GM18867 (cell line): ENCODE data around the gene GALNT9.

Experiments used
- ATAC-seq: cut with Tn5 transposase; IDR thresholded peaks from one replicate; pipeline ENCODE4 v1.9.1; 2021; ENCODE audit warnings: mild to moderate bottlenecking, moderate library complexity; ENCODE audit not compliant: unreplicated experiment

GALNT9 gene

GRCh38 chr12:132174015-132174838, 155.2 kb downstream of the GALNT9 start:
- no peak for ATAC-seq

GRCh38 chr12:132173135-132174014, 156.0 kb downstream of the GALNT9 start:
- ATAC-seq, result no peak

GRCh38 chr12:132172619-132173018, 156.8 kb downstream of the GALNT9 start:
- ATAC-seq, result no peak

- ATAC-seq, result no peak
Observed at GRCh38 chr12:132171968-132172521, 157.3 kb downstream of the GALNT9 start.

GRCh38 chr12:132171293-132171967, 158.0 kb downstream of the GALNT9 start:
- ATAC-seq, result no peak

GRCh38 chr12:132170637-132171292, 158.6 kb downstream of the GALNT9 start:
- no peak for ATAC-seq

GRCh38 chr12:132170094-132170636, 159.2 kb downstream of the GALNT9 start:
- ATAC-seq, result no peak

GRCh38 chr12:132169376-132169775, 160.0 kb downstream of the GALNT9 start:
- no peak for ATAC-seq

- ATAC-seq, result no peak
Observed at GRCh38 chr12:132168311-132169031, 160.9 kb downstream of the GALNT9 start.

GRCh38 chr12:132167611-132168310, 161.6 kb downstream of the GALNT9 start:
- ATAC-seq, result no peak

- ATAC-seq, result no peak
Observed at GRCh38 chr12:132166801-132167591, 162.4 kb downstream of the GALNT9 start.

- ATAC-seq, result no peak
Observed at GRCh38 chr12:132166093-132166492, 163.3 kb downstream of the GALNT9 start.

- ATAC-seq, result no peak
Observed at GRCh38 chr12:132165584-132165983, 163.8 kb downstream of the GALNT9 start.

- no peak for ATAC-seq
Observed at GRCh38 chr12:132164426-132164825, 165.0 kb downstream of the GALNT9 start.

- no peak for ATAC-seq
Observed at GRCh38 chr12:132163911-132164288, 165.5 kb downstream of the GALNT9 start.

- no peak for ATAC-seq
Observed at GRCh38 chr12:132163041-132163910, 166.1 kb downstream of the GALNT9 start.

- no peak for ATAC-seq
Observed at GRCh38 chr12:132162508-132163031, 166.8 kb downstream of the GALNT9 start.
